GM21526 (cell line): Measurements from ENCODE around the gene TPCN1.

Experiments used
- ATAC-seq: cut with Tn5 transposase; IDR thresholded peaks from one replicate; pipeline ENCODE4 v1.9.1; 2021; ENCODE audit warnings: moderate library complexity; ENCODE audit not compliant: unreplicated experiment, low FRiP score

TPCN1 gene

DNA sequence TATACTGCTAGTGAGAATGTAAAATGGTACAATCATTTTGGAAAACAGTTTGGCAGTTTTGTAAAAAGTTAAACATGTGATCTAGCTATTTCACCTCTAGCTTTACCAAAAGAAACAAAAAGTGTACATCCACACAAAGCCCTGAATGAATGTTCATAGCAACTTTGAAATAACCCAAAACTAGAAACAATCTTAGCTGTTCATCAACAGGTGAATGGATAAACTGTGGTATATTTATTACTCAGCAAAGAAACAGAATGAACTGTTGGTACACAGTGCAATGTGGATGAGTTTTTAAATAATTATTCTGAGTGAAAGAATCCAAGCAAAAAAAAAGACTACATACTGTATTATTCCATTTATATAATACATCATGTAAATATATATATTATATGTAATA lies 36.3 kb downstream of the TPCN1 start:
- no peak for ATAC-seq

DNA sequence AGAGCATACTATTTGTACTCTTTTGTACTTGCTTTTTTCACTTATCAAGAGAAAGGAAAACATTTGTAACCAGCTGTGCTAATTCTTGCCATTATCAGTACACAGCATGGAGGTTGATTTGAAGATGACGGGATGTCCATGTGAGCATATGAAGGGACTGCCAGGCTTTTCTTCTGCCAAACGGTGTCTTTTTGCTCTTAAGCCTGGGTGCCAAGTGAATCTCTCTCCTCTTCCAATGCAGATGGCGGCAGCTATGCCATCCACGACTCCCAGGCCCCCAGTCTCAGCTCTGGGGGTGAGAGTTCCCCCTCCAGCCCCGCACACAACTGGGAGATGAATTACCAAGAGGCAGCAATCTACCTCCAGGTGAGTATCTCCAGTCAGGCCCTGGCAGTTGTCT lies 38.9 kb downstream of the TPCN1 start:
- ATAC-seq = no peak

DNA sequence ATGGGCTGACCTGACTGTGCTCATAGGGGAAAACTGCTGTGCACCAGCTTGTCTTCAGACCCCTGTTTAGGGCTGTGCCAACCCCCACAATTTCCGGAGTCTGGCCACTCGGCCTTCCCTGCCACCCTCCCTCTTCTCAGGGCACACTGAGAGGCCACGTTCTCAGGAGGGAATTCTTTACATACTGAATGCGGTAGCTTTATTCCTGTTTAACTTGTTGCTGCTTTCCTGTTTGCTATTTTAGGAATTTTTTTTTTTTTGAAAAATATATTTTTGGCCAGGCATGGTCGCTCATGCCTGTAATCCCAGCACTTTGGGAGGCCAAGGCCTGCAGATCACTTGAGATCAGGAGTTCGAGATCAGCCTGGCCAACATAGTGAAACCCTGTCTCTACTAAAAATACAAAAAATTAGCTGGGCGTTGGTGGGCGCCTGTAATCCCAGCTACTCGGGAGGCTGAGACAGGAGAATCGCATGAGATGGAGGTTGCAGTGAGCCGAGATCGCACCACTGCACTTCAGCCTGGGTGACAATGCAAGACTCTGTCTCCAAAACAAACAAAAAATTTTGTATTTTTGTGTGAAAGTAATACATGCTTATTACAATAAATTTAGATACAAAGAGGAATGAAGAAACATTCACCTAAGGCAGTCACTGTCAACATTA lies 39.5 kb downstream of the TPCN1 start:
- ATAC-seq = no peak

DNA sequence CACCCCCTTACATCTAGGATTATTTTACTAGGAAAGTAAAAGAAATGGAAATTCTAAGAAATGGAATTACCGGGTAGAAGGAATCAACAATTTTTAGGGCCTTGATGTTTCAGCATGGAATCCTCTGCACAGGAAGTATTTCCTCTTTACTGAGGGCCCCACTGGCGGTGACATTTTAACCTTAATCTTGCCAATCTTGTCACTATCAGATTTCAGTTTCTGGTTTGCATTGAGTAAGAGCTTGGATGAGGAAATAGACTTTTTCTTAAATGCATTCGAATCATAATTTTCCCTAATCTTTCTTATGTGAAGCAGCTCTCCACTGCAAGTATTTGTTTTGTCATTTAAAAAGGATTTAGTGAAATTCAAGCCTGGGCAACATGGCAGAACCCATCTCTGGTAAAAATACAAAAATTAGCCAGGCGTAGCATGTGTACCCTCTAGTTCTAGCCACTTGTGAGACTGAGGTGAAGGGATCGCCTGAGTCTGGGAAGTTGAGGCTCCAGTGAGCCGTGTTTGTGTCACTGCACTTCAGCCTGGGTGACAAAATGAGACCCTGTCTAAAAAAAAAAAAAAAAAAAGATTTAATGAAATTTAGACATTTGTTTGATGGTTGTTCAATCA lies 40.7 kb downstream of the TPCN1 start:
- no peak for ATAC-seq

DNA sequence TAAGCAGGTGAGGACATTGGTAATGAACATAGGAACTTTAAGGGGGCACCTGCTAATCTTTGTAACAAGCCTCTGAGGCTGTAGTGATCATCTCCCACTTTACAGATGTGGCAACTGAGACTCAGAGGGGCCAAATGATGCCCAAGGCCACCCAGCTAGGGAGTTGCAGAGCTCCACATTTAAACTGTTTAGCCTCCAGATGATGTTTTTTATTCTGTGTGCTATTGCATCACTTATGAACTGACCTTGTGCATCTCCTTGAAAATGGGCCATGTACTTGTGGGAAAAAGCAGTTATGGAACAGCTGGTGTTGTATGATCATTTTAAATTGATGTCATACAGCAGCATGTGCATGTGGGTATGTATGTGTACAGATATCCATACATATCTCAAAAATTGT lies 41.4 kb downstream of the TPCN1 start:
- ATAC-seq = no peak

DNA sequence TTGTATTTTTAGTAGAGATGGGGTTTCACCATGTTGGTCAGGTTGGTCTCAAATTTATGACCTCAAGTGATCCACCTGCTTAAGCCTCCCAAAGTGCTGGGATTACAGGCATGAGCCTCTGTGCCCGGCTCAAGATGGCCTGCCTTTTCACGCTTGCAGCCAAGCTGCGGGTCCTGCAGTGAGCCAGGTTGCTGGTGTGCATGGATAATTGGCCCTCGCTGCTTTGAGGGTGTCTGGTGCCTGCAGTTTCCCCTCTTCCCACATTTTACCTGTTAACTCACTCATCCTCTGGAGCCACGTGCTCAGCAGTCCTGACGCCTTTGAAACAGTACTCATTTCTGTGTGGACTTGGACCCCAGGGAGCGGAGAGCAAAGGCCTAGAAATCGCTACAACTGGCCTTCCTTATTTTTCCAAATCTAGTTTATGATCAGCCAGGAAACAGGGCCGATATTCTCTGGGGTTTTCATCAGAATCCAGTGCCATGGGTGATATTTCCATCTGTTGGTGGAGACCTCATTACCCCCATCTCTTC lies 42.2 kb downstream of the TPCN1 start:
- ATAC-seq = no peak

DNA sequence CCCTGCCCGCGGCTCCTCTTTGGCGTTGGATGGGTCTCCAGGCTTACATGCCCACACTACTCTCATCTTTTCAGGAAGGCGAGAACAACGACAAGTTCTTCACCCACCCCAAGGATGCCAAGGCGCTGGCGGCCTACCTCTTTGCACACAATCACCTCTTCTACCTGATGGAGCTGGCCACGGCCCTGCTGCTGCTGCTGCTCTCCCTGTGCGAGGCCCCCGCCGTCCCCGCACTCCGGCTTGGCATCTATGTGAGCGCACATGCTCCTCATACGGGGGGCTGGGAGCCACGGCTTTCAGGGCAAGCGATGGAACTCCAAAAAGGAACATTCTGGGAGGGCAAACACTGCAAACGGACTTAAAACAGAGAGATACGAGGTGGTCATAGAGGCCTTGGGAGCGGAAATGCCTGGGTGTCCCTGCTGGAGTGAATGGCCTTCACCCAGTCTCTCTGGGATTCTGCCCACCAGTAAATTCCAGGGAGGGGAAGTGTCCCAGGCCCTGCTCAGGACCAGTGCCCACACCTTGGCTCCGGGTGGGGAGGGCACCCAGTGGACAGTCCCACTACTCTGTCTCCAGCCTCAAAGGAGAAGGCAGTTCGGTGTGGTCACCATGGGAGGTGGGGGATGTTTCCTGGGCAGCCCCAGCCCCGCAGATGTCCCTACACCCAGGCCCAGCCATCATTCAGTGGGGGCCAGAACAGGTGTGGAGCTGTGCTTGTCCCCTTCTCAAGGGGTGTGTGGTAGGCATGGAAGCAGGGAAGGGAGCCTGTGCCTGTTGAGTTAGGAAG lies 45.0 kb downstream of the TPCN1 start:
- ATAC-seq = no peak

DNA sequence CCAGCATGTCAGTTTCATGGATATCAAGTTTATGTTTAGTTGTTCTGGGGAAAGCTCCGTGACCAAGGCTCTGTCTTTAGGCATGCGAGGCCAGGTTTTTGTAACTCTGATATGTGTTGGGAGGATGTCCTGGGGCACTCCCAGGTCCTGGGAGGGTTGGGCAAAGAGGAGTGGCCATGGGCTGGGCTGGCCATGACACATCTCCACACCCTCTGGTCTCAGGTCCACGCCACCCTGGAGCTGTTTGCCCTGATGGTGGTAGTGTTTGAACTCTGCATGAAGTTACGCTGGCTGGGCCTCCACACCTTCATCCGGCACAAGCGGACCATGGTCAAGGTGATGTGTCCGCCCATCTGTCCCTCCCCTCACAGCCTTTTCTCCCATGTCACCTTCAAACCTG lies 46.4 kb downstream of the TPCN1 start:
- no peak for ATAC-seq

DNA sequence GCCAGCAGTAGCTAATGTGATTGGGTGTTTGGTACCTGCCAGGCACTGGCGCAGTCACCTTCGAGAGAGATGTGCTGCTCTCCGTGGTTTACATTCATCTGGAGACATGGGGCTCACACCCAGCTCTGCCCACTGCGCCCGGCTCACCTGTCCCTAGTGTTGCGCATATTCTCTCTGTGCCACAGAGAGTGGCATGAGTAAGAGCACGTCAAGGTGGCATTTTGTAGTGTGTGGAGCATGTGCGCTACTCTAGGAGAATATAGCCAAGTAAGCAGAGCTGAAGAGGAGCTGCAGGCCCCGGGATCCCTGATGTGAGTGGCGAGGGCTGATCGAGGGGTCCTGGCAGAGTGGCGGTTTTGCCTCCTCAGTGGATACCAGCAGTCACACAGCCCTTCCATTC lies 46.9 kb downstream of the TPCN1 start:
- no peak for ATAC-seq

DNA sequence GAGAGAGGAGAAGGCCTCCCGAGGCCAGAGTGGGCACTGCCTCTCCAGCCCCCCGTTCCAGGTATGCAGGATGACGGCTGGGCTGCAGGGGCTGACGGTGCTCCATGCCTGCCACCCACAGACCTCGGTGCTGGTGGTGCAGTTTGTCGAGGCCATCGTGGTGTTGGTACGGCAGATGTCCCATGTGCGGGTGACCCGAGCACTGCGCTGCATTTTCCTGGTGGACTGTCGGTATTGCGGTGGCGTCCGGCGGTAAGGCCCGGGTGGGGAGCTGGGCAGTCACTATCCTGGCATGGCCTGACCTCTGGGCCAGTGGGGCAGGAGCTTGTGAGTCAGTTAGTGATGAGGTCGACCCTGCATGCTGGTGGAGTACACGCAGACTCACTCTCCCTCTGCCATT lies 47.4 kb downstream of the TPCN1 start:
- ATAC-seq = no peak

DNA sequence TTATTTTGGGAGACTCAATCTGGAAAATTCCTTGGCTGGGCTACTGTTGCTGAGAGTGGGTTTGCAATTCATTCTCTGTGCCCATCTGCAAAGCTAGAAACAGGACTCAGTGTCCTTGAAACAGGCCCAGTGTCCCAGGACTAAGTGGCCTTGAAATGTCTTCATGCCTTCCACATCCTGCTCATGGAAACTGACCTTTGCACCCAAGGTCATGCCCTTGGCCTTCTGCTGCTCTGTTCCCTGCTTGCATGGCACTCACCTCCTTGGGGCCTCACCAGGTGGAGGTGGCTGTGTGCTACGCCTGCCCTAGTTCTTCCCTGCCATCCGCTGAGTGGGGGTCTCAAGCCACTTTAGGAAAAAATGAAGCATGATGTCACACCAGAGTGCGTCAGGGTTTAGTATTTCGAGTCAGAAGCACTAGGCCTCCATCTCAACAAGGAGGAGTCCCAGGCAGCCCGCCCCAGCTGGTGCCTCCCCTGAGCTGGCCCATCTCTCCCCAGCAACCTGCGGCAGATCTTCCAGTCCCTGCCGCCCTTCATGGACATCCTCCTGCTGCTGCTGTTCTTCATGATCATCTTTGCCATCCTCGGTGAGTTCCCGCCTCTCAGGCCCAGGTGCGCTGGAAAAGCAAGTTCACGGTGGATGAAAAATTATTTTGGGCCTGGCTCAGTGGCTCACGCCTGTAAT lies 48.1 kb downstream of the TPCN1 start:
- ATAC-seq = no peak

DNA sequence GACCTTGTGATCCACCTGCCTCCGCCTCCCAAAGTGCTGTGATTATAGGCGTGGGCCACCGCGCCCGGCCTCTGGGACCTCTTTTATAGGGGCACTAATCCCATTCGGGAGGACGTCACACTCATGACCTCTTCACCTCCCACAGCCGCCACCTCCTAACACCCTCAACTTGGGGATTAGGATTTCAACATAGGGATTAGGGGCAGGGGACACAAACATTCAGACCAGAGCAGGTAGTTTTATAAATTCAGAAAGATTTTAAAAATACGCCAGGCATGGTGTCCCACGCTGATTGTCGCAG lies 49.4 kb downstream of the TPCN1 start:
- ATAC-seq = no peak

DNA sequence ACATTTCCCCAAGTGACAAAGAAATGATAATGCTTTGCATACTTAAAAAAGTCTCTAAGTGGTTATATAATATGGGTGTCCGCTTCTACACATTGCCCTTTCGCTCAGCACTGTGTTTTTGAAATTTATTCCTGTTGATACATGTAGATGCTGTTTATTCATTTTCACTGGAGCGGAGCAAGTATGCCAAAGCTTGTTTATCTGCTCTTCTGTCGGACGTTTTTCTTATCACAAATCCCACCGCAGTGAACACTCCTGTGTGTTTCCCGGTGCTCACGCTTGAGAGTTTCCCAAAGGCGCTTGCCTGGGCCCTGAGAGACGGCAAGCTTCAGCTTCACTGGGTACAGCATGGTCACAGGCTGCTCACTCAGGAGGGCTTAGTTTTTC lies 50.2 kb downstream of the TPCN1 start:
- ATAC-seq = no peak

DNA sequence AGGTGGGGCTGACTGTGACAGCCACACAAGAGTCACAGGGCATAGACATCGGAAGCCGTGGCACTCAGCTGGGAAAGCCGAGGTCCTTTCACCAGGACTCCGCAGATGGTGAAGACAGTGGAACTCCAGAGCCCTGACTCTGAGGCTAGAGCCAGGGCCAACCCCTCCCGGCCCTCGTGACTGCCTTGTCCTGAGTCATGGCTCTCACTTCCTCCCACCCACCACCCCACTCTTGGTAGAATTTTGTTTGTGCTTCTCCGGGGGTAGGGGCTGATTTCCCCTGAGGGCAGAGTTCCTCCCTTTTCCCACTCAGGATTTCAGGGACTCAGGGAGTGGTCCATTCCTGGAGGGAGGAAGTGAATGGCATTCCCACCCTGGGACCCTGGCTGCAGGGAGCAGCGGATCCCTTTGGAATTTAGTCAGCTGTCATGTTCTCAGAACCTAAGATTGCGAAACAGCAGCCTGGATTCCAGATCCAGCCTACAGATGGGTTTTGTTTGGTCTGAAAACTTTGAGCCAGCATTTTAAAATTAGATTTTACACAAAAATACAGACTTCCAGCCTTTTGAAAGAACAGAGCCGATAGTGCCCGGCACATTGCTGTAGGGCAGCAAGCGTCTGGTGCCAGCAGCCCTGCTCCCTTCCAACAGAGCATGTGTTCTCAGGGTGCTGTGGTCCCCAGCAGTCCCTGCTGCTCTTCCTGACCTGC lies 50.7 kb downstream of the TPCN1 start:
- no peak for ATAC-seq

DNA sequence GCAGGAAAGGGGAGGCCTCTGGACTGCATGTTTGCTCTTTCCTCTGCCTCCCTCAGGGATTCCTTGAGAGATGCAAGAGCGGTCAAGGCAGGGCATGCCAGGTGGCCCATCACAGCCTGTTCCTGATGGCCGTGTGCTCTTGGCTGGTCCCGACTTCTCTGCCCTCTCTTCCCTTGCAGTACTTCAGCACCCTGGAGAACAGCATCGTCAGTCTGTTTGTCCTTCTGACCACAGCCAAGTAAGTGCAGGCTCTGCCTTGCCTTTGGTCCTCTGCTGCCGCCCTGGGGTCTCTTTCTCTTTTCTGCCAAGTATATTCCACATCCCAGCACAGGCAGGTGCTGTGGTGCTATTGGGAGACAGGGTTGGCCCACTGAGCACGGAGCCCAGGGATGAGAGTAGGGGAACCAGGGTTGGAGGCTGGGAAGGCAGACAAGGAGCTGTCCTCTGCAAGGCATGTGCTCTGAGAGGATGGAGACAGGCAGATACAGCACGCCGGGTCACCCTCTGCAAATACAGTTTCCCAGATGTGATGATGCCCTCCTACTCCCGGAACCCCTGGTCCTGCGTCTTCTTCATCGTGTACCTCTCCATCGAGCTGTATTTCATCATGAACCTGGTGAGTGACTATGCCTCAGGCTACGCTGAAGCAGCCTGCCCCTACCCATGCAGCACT lies 51.9 kb downstream of the TPCN1 start:
- no peak for ATAC-seq

DNA sequence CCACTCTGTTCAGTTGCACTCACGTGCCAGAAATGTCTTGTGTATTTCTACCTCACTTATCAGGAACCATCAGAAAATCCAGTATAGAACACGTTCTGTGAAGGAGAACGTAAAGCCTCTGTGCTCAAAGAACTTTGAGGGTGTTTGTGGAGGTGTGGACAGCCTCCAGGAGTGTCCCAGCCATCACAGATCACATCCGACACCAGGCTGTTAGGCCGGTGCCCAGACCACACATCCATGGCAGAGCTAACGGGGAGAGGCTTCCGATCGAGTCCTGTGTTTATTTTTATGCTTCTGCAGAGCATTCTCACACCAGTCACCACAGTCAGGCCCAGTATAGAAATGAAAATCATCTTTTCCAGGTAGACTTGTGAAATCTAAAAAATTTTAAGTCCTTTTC lies 53.6 kb downstream of the TPCN1 start:
- no peak for ATAC-seq

DNA sequence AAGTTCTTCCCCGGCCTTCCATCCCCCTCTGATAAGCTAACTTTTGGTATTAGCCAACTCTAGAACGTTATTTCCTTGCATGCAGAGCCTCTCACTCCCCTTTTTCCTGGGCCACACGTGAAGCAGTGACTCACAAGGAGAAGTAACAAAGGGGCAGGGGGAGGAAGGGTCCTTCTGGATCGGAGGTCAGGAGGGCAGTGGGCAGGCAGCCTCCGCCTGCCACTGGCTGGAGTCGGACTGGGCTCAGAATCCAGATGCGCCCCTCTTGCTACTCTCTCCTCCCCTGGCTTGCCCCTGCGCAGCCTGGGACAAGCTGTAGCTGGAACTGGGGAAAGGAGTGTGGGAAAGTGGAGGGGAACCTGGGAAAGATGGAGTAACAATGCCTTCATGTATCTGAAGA lies 55.0 kb downstream of the TPCN1 start:
- no peak for ATAC-seq

DNA sequence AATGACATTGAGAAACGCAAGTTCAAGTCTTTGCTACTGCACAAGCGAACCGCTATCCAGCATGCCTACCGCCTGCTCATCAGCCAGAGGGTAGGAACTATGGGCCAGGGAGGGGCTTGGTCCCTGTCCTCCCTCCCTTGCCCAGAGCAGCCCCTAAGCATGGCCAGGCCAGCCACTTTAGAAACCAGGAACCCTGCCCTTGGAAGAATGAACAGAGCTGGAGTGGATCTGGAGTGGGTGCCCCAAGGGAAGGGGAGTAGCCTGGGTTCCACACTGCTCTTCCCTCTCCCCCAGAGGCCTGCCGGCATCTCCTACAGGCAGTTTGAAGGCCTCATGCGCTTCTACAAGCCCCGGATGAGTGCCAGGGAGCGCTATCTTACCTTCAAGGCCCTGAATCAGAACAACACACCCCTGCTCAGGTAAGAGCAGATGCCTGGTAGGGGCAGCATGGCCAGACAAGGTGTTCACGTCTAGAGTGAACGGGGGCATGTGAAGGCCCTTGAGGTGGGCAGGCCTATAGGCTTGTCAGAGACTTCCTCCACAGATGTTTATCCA lies 55.8 kb downstream of the TPCN1 start:
- no peak for ATAC-seq

DNA sequence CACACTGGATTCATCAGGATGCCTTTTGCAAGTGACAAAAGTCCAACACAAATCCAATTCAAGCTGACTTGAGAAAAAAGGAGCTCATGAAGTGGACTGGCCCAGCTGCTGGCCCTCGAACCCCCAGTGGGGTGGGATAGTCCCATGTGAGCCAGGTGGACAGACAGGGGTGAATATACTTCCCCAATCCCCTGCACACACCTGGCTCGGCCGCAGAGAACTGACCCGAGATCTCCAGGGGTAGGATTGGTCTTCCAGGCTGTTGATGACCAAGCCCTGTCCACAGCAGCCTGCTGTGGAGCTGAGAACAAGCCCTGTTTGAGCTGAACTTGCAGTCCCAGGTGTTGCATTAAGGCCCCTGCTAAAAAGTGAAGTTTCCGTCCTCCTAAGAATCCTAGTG lies 56.2 kb downstream of the TPCN1 start:
- no peak for ATAC-seq

DNA sequence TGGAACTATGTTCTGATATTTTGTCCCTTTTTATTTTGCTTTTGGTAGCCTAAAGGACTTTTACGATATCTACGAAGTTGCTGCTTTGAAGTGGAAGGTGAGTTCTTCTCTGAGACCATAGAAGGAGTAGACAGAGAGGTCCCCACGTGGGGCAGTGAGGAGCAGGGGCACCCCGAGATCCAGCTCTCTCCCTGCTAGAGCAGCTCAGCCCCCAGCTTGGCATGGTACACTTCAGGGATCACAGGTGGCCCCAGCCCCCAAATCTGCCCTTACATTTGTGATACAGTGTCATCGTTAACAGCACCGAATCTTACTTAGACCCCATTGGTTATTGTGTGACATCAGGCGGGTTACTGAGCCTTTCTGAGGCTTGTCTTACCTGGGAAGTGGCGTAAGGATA lies 56.9 kb downstream of the TPCN1 start:
- ATAC-seq = no peak
